Jurkat, Clone E6-1 (cell line): ENCODE measurements around the gene NPIPB4.
"Not testable (repeated sequence)": the region's sequence is repeated elsewhere in the genome, so short reads cannot be mapped to it uniquely, and the experiment has no call there.

Source experiments
- DNase-seq: peaks from one replicate; pipeline ENCODE4 v3.0.0-alpha.2; 2011; ENCODE audit warnings: low read depth, low spot score
- H3K4me3 ChIP-seq: 2 replicates; pipeline ENCODE4 v1.5.1; 2011; ENCODE audit warnings: mild to moderate bottlenecking, low read length, control low read depth, moderate library complexity

Gene NPIPB4

DNA sequence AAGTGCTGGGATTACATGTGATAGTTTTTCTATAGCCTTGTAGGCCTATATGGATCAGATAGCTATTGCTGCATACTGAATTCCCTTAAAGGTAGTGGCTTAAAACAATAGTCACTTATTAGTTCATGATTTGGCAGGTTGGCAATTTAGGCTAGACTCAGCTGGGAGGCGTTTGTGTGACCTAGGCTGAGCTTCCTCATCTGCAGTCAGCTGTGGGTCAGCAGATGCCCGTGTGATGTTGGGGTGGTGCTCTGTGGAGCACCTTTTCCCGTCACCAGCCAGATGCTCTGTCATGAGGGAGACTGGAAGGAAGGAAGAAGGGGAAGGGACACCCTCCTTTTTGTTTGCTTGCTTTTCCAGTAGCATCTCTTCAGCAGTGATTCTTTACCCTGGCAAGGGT is 64.2 kb downstream of the NPIPB4 start:
- DNase-seq, H3K4me3 ChIP-seq: not testable (repeated sequence)

DNA sequence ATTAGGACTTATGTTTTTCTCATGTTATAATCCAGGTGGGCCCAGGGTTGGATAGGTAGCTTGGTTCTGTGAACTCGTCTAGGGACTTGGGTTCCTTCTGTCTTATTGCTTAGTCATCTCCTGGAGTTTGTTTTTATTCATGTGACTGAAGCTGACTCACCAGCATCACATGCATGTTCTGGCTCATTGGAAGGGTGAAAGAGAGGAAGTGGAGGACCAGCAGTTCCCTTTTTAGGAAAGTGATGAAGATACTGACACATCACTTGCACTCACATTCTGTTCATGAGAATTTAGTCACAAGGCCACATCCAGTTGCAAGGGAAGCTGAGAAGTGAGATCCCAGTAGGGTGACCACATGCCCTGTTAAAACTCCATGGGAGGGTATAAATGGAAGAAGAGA is 67.0 kb downstream of the NPIPB4 start:
- not testable (repeated sequence) for DNase-seq, H3K4me3 ChIP-seq
